Hematopoietic multipotent progenitor cell treated with erythropoietin and hydrocortisone succinate and interleukin-3 and kit ligand, for 8 days (in vitro differentiated cells): Measurements from ENCODE around the gene SCN2A.
"Not testable (repeated sequence)": the region's sequence is repeated elsewhere in the genome, so short reads cannot be mapped to it uniquely, and the experiment has no call there.

ENCODE experiments used
- DNase-seq: peaks from one replicate; pipeline ENCODE4 v3.0.0-alpha.2; 2015

SCN2A gene

GRCh38 chr2:165256618-165257017 is 17.4 kb downstream of the SCN2A start:
- DNase-seq, result no peak

- DNase-seq, result not testable (repeated sequence)
Measured at GRCh38 chr2:165260347-165260746, 21.1 kb downstream of the SCN2A start.

GRCh38 chr2:165268754-165269153 is 29.5 kb downstream of the SCN2A start:
- DNase-seq, result no peak

GRCh38 chr2:165273176-165273575 is 34.0 kb downstream of the SCN2A start:
- DNase-seq, result no peak

- DNase-seq, result no peak
Measured at GRCh38 chr2:165274698-165275097, 35.5 kb downstream of the SCN2A start.

GRCh38 chr2:165275932-165276331 is 36.7 kb downstream of the SCN2A start:
- DNase-seq, result no peak

GRCh38 chr2:165277295-165277694 is 38.1 kb downstream of the SCN2A start:
- no peak for DNase-seq

GRCh38 chr2:165277860-165278656 is 38.8 kb downstream of the SCN2A start:
- no peak for DNase-seq

GRCh38 chr2:165280356-165280755 is 41.1 kb downstream of the SCN2A start:
- no peak for DNase-seq

- no peak for DNase-seq
Measured at GRCh38 chr2:165281387-165281786, 42.2 kb downstream of the SCN2A start.

- no peak for DNase-seq
Measured at GRCh38 chr2:165283342-165283741, 44.1 kb downstream of the SCN2A start.

- no peak for DNase-seq
Measured at GRCh38 chr2:165287094-165287778, 48.0 kb downstream of the SCN2A start.

- DNase-seq, result no peak
Measured at GRCh38 chr2:165289069-165289468, 49.9 kb downstream of the SCN2A start.

- peak; percentile 84 for DNase-seq
Measured at GRCh38 chr2:165293440-165294420, 54.5 kb downstream of the SCN2A start.

GRCh38 chr2:165294912-165295311 is 55.7 kb downstream of the SCN2A start:
- DNase-seq, result no peak

- DNase-seq, result no peak
Measured at GRCh38 chr2:165295643-165296042, 56.4 kb downstream of the SCN2A start.

- DNase-seq, result peak; percentile 5
Measured at GRCh38 chr2:165305391-165306096, 66.3 kb downstream of the SCN2A start.

GRCh38 chr2:165307317-165307716 is 68.1 kb downstream of the SCN2A start:
- no peak for DNase-seq

GRCh38 chr2:165311949-165312348 is 72.7 kb downstream of the SCN2A start:
- no peak for DNase-seq

- no peak for DNase-seq
Measured at GRCh38 chr2:165312999-165313398, 73.8 kb downstream of the SCN2A start.

- DNase-seq, result peak; percentile 12
Measured at GRCh38 chr2:165313509-165313908, 74.3 kb downstream of the SCN2A start.

- DNase-seq, result no peak
Measured at GRCh38 chr2:165328272-165328671, 89.1 kb downstream of the SCN2A start.
